NCI-H226 (cell line): ENCODE data around the gene ECT2.
"Not testable (repeated sequence)": the region's sequence is repeated elsewhere in the genome, so short reads cannot be mapped to it uniquely, and the experiment has no call there.

Source experiments
- DNase-seq: peaks from one replicate; pipeline ENCODE4 v3.0.0-alpha.2; 2015

ECT2 gene

DNA sequence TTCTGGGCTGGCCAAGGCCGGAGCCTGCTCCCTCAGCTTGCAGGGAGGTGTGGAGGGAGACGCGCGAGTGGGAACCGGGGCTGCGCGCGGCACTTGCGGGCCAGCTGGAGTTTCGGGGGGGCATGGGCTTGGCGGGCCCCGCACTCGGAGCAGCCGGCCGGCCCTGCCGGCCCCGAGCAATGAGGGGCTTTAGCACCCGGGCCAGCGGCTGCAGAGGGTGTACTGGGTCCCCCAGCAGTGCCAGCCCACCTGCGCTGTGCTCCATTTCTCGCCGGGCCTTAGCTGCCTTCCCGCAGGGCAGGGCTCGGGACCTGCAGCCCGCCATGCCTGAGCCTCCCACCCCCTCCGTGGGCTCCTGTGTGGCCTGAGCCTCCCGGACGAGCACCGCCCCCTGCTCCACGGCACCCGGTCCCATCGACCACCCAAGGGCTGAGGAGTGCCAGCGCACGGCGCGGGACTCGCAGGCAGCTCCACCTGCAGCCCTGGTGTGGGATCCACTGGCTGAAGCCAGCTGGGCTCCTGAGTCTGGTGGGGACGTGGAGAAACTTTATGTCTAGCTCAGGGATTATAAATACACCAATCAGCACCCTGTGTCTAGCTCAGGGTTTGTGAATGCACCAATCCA lies 116.3 kb downstream of the ECT2 start:
- DNase-seq: not testable (repeated sequence)

DNA sequence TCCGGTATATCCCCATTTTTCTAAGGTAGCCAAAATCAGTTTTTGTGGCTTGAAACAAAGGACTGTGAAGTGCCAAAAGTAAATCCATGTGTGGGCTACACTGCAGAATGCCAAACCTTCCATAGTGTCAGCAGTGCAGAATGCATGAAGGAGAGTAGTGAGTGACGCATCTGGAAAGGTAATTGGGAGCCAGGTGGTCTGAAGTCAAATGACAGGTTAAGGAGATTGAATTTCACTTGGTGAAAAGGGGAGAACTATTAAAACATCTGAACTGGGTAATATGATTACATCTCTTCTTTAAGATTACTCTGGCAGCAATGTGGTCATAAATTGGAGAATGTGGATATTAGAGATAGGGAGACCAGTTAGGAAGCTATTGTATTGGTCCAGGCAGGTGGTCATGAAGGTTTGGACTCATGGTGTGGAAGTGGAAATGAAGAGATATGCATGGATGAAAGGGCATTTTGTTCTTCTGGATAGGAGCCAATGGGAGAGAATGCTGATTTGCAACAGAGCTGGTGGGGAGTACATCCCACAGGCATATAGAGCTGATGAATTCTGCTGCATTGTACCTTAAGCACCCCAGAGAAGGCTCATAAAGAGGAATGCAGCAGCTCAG lies 118.2 kb downstream of the ECT2 start:
- peak; percentile 11 for DNase-seq

DNA sequence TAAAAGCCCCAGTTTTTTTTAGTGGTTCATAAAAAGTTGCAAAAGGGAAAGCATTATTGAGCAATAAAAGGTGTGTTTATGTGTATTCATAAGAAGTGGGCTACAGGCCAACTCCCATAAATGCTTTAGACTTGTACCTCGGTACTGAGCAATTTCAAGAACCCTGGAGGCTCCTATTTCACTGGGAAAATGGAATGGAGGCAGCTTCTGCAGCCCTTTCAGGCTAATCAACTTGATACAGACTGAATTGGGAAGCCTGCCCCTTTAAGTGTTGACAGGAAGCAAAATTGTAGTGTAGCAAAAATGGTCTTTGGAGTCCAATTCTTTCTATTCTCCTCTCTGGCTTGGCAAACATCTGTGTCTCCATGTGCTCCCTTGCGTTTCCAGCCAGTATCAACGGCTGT lies 118.8 kb downstream of the ECT2 start:
- peak; percentile 45 for DNase-seq

DNA sequence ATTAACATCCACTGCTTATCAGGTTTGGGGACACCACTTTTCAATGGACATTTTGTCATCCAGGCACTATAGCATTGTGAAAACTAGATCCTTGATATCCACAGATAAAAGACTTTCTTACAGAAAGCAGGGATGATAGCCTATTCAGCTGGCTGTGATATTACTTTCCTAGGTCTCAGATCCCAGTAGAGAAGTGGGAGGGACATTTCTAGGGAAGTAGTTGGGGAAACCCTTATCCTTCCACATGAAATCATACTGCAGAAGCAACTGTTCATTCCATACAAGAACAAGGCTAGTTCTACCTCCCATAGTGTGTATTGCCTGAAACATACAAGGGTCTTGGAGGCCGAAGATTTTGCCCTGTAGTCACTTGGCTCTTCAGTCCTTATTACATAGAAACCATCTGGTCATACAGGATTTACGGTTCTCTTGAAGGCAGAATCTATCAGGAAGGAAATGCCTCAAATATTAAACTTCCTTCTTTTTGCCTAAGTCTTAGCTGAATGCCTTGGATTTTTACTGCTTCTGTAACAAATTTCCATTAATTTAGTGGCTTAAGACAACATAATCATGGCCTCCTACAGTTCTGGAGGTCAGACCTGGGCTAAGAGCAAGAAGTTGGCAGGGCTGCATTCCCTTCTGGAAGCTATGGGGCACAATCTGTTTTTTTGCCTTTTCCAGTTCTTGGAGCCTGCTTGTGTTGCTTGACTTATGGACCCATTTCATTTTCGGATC lies 119.4 kb downstream of the ECT2 start:
- no peak for DNase-seq
